Tracheal epithelial cell (primary cell): Measurements from ENCODE around the gene RNF130. TPM values are rescaled to one million over a fixed set of nuclear protein-coding genes. Genes with fewer than 3 reads are reported as not detected.

Source experiments
- total RNA-seq: library from RNA; depleted of rRNA; stranded (reverse); fragments of >200 nt; gene quantifications from 2 replicates; pipeline ENCODE4 v1.2.1, GENCODE V29; 2014

Gene RNF130, protein sequence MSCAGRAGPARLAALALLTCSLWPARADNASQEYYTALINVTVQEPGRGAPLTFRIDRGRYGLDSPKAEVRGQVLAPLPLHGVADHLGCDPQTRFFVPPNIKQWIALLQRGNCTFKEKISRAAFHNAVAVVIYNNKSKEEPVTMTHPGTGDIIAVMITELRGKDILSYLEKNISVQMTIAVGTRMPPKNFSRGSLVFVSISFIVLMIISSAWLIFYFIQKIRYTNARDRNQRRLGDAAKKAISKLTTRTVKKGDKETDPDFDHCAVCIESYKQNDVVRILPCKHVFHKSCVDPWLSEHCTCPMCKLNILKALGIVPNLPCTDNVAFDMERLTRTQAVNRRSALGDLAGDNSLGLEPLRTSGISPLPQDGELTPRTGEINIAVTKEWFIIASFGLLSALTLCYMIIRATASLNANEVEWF
- 32.2 and 38.8 TPM in 2 replicates for total RNA-seq

DNA sequence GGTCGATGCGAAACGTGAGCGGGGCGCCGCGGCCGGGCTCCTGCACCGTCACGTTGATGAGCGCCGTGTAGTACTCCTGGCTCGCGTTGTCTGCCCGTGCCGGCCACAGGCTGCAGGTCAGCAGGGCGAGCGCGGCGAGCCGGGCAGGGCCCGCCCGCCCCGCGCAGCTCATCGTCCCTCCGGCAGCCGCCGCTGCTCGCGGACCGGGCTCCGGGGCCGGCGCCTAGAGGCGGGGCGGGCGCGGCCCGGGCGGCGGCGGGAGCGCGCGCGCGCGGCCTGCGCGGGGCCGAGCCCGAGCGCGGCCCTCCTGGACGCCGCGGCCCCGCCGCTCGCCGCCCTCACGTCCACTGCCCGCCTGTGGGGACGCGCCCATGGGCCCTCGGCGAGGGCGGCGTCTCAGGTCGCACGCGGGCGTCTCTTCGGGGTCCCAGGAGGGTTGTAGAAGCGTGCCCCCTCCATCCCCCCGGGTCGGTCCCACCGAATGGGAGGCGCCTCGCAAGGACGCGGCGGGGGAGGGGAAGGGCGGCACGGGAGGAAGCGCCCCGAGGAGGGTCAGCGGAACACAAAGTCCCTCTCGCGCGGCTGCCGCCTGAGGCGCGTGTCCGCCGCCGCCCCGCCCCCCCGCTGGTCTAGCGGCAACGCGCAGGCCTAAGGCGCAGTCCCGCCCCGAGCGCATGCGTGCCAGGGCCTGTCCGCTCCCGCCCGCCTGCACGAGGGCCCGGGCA is at the start of gene RNF130:
Gene RNF130 (minus strand): TSS at position 229 of the 725 bp plus-strand sequence. CDS start 57 bp downstream, at position 172.

DNA sequence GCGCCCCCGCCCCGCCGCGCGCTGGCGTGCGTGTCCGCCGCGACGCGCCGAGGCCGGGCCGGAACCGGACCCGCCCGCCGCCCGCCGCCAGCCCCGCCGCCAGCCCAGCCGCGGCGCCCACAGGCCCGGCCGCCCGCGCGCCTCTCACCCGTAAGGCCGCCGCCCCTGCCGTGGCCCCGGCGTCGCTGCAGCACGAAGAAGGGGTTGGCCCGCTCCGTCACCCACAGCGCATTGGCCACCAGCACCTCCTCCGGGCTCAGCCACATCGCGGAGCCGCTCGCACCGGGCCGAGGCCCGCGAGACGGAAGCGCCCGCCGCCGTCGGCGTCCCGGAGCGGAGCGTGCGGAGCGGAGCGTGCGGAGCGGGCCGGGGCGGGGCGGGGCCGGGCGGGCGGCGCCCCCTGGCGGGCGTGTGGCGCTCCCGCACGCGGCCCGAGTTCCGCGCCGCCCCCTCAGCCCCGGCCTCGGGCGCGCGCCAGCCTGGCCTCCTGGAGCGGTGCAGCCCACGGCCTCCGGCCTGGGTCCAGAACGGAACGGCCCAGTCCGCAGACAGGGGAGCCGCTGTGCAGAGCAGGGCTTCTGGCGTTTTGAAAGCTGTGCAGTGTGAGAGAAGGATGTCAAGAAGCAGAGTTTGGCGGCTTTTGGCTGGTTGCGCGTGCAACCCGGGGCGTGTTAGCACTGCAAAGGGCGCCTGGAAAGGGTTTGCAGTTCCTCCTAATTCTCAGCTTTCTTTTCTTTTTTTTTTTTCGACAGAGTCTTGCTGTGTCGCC is 163.8 kb downstream of the RNF130 start, which contains the start of gene TBC1D9B:
Gene TBC1D9B (minus strand): TSS at position 342 of the 769 bp plus-strand sequence. CDS start 76 bp downstream, at position 266.

Other genes with a start within 250 kb of the RNF130 start
- 9.4 and 10.6 TPM in 2 replicates for gene MRNIP, start 212.9 kb downstream of the RNF130 start, total RNA-seq
- 41.3 and 65.5 TPM in 2 replicates for gene TBC1D9B, start 163.9 kb downstream of the RNF130 start, total RNA-seq
- gene RASGEF1C, start 137.5 kb upstream of the RNF130 start, total RNA-seq, result not detected in 2 replicates
- gene MAPK9, start 220.3 kb upstream of the RNF130 start, total RNA-seq, result 17.1 and 21.3 TPM in 2 replicates